Measurements from ENCODE around the gene GPATCH8. TPM values are rescaled to one million over a fixed set of nuclear protein-coding genes. Genes with fewer than 3 reads are reported as not detected.

The GPATCH8 gene
- total and polyA plus RNA-seq, 2 of the 8 experiments (the other 6 are each of a cell fraction or from before 2014, with no cell fraction given) = 20.5 to 58.1 TPM

DNA sequence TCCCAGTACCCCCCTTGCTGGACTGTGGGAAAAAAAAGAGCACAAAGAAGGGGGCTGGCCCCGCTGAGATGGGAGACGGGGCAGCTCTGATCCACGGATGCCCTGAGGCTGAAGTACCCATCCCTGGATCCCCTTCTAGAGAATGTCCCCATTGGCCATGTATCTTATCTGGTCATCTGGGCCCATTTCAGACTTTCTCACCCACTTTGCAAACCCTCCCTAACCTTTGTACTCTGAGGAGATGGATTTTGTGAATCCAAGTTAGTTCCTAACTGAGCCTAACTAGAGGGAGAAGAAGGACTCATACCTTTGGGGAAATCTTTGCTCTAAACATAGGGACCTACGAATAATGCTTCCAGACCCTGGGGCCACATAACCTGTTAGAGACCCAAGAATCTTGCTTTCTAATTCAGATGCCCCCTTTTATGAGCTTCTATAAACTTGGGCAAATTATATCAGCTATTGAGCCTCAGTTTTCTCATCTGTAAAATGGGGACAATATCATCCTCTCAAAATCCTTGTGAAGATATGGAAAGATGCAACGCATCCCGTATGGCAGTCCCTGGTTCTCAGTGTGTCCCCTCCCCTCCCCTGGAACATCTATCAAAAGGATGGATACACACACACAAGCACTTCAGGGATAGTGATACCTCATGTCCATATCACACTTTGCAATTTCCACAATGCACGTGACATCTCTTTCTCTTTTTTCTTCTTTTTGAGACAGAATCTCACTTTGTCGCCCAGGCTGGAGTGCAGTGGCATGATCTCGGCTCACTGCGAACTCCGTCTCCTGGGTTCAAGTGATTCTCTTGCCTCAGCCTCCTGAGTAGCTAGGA, 37.3 kb upstream of the GPATCH8 start:
- Histone ChIP-seq H2AK5ac (ENCODE audit: low read depth, low read length) (no peak overlapping the region), H2BK15ac (ENCODE audit: low read length) (no peak overlapping the region), H4K91ac (replicated peaks; ENCODE audit: insufficient read length, low read length) (no peak overlapping the region), H3K56ac (replicated peaks; ENCODE audit: insufficient read length, low read depth, low read length) (no peak overlapping the region), H2AFZ (ENCODE audit: low read length) (no peak overlapping the region), H2BK12ac (ENCODE audit: low read depth, low read length) (no peak overlapping the region), H3K36me3 (ENCODE audit: control insufficient read depth in 2 of 4, insufficient read depth in 4 of 4, low read length in 3 of 4) (no peaks in the 10 kb centered on the region), H4K5ac (ENCODE audit: insufficient read length, low read depth, low read length) (no peak overlapping the region), H3K9me3 (ENCODE audit: insufficient read depth in 2 of 2, low read depth in 1 of 2, low read length in 1 of 2) (no peaks in the 10 kb centered on the region), H3K14ac (ENCODE audit: insufficient read length) (no peak overlapping the region), H3K23ac (ENCODE audit: insufficient read length) (no peak overlapping the region), H3K4me2 (ENCODE audit: insufficient read depth in 1 of 2, low read depth in 2 of 2, low read length in 2 of 2) (peak overlapping the region; percentile 59 to 87), H2BK120ac (replicated peaks; ENCODE audit: low read depth, low read length) (no peak overlapping the region), H3K27ac (ENCODE audit: low read depth, low read length) (no peak overlapping the region), H3K18ac (ENCODE audit: extremely low read depth, low read length) (no peak overlapping the region; the same call in 1 of the 2 replicates), H3K23me2 (ENCODE audit: low read depth, low read length) (peaks cover 3% of the 10 kb centered on the region; the same call in 1 of the 2 replicates), H3K27me3 (replicated peaks in 1 of 4; ENCODE audit: control insufficient read depth in 3 of 4, extremely low read depth in 1 of 4, insufficient read depth in 3 of 4, low read length in 3 of 4) (peaks cover 11 to 69% (median 40%) of the 10 kb centered on the region in 4 experiments), H3K4me1 (replicated peaks in 1 of 4; ENCODE audit: control insufficient read depth in 3 of 4, insufficient read depth in 4 of 4, low read length in 3 of 4) (peaks cover 21 to 54% (median 44%) of the 10 kb centered on the region in 4 experiments), H3K4me3 (ENCODE audit: extremely low read depth in 1 of 4, insufficient read depth in 2 of 4, low read depth in 3 of 4, low read length in 4 of 4) (peak overlapping the region in 1 of 4 experiments; percentile 46; a peak in 3 of 8 replicates), H3K79me1 (ENCODE audit: low read depth, low read length) (no peaks in the 10 kb centered on the region), H4K8ac (ENCODE audit: extremely low read depth, insufficient read depth, low read length) (no peak overlapping the region), H2BK5ac (ENCODE audit: low read depth, low read length) (no peak overlapping the region), H2BK20ac (ENCODE audit: low read length) (no peak overlapping the region), H4K20me1 (replicated peaks in 1 of 2; ENCODE audit: control insufficient read depth in 1 of 2, insufficient read depth in 2 of 2, low read length in 2 of 2) (no peaks in the 10 kb centered on the region), H3K79me2 (ENCODE audit: control insufficient read depth in 1 of 2, insufficient read depth in 2 of 2, low read length in 2 of 2) (no peaks in the 10 kb centered on the region), H3K4ac (replicated peaks; ENCODE audit: insufficient read length, low read depth, low read length) (no peak overlapping the region), H3K9ac (replicated peaks in 1 of 4; ENCODE audit: extremely low read depth in 1 of 4, low read depth in 3 of 4, low read length in 3 of 4) (no peak overlapping the region)
- no peak for DNase-seq (ENCODE audit: low read depth in 1 of 2, low spot score in 2 of 2)
- peak; percentile 95 for TF ChIP-seq KDM1A (IDR thresholded peaks at IDR 0.05; ENCODE audit: borderline replicate concordance, low read length)
- TF ChIP-seq TCF12 (IDR thresholded peaks at IDR 0.05; ENCODE audit: low read depth, low read length) = peak; percentile 9; the same call in 1 of the 2 replicates
- TF ChIP-seq HDAC2 (IDR thresholded peaks at IDR 0.05; ENCODE audit: borderline replicate concordance in 1 of 2, low read depth in 2 of 2, low read length in 2 of 2) = 0 out of 4 replicates have a peak, but pooled peaks of 1 of the 2 experiments have one; percentile 15
- TF ChIP-seq GABPA (IDR thresholded peaks at IDR 0.05; ENCODE audit: borderline replicate concordance, insufficient read depth, low read length) = no peak
- TF ChIP-seq POLR2AphosphoS5 (IDR thresholded peaks at IDR 0.05; ENCODE audit: low read depth, low read length) = peak; percentile 42; the same call in 1 of the 2 replicates
- TF ChIP-seq JUND (IDR thresholded peaks at IDR 0.05; ENCODE audit: low read length) = no peak
- no peak for TF ChIP-seq ZNF274 (IDR thresholded peaks at IDR 0.05; ENCODE audit: borderline replicate concordance, extremely low read depth, low read length)
- TF ChIP-seq CHD1 (IDR thresholded peaks at IDR 0.05; ENCODE audit: low read depth, low read length) = no peak
- POLR2A ChIA-PET (ENCODE audit: partially characterized antibody) = interaction anchor here (1.1 to 14.7 kb wide), 9 partner anchors 8 to 116 kb away, joined by 3 to 219 read pairs (median 6); partner anchors contain the start of genes FZD2 and MEIOC
- WGBS, 2 experiments (ENCODE audit: extremely low coverage in 1 of 2, insufficient coverage in 1 of 2, insufficient read length in 1 of 2, insufficient replicate concordance in 2 of 2, low coverage in 1 of 2, low lambda C conversion rate in 2 of 2, missing lambda C conversion rate in 1 of 2) = 34% methylated on average over 10 of the region's 11 CpGs; no CpG with 5 or more reads in 1 of the 2 experiments
- FAIRE-seq = peak; percentile 13
- CTCF ChIA-PET (ENCODE audit: partially characterized antibody) = interaction anchor here (0.6 to 1.7 kb wide), 10 partner anchors 10 to 164 kb away, joined by 3 to 5 read pairs (median 4); partner anchors contain the start of gene MEIOC

Data from H1 (cell line).